ENCODE measurements around the gene VPS13C.

- no peak for TF ChIP-seq CTCF (conservative IDR thresholded peaks at IDR 0.05)
- no peak for TF ChIP-seq EZH2 (IDR thresholded peaks at IDR 0.05; ENCODE audit: low read depth)
Measured at GRCh38 chr15:62075595-62076277, 15.5 kb upstream of the VPS13C start.
